ENCODE measurements around the gene RTN1. TPM values are rescaled to one million over a fixed set of nuclear protein-coding genes. Genes with fewer than 3 reads are reported as not detected.

RTN1 gene
- total and polyA plus RNA-seq, 9 of the 15 experiments (the other 6 are each of a cell fraction or from before 2014, with no cell fraction given), result 0.03 to 0.09 TPM; not detected in 7

DNA sequence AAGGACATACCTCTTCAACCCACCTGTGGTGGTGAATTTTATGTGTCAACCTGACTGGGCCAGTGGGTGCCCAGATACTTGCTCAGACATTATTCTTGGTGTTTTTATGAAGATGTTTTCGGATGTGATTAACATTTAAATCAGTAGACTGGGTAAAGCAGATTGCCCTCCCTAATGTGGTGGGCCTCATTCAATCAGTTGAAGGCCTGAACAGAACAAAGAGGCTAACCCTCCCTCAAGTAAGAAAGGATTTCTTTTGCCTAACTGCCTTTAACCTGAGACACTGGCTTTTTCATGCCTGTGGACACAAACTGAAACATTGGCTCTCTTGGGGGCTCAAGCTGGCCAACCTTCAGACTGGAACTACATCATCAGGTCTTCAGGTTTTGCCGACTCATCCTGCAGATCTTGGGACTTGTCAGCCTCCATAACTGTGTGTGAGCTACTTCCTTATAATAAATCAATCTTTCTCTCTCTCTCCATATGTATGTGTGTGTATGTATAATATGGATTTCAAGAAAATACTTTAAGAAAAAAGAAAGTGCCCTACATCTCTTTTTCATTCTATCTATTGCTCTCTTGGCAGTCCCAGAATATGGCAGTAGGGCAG lies 39.4 kb downstream of the RTN1 start:
- no peaks in the 10 kb centered on the region for H3K9me3 ChIP-seq (replicated peaks; ENCODE audit: control insufficient read depth, insufficient read depth, low read depth, low read length)
- BruUV-seq (replicated peaks), result no TSS peak
- no peak overlapping the region for H3K4me3 ChIP-seq
- H3K27me3 ChIP-seq (ENCODE audit: control insufficient read depth in 2 of 2, insufficient read depth in 2 of 2, low read length in 2 of 2), result no peaks in the 10 kb centered on the region
- CTCF ChIA-PET (ENCODE audit: low intra/inter-chr PET ratio), result interaction anchor here (0.6 kb wide), 1 partner anchor 445 kb away, joined by 3 read pairs; no protein-coding TSS in a partner anchor
- H3K79me2 ChIP-seq (ENCODE audit: control insufficient read depth, insufficient read depth, low read length), result no peaks in the 10 kb centered on the region
- no peak overlapping the region for H3K4me2 ChIP-seq (ENCODE audit: insufficient read depth, low read length)
- ATAC-seq (no peak), DNase-seq (ENCODE audit: extremely low read depth in 1 of 4, low spot score in 3 of 4) (no peak), FAIRE-seq (no peak)
- H3K36me3 ChIP-seq (ENCODE audit: control insufficient read depth, insufficient read depth, low read length), result no peaks in the 10 kb centered on the region
- POLR2A ChIA-PET, result no interaction called here
- no peaks in the 10 kb centered on the region for H4K20me1 ChIP-seq (replicated peaks; ENCODE audit: control insufficient read depth, insufficient read depth, low read length)
- WGBS (ENCODE audit: insufficient coverage, low coverage, missing lambda C conversion rate), result 0% methylated on average over 2 of the region's 2 CpGs
- in situ Hi-C loops (cut with MboI), result no loop called here
- H3K27ac ChIP-seq (ENCODE audit: extremely low read depth, low read depth, low read length), result no peak overlapping the region
- no peak overlapping the region for H3K9ac ChIP-seq (ENCODE audit: insufficient read depth in 1 of 2, low read depth in 2 of 2, low read length in 2 of 2)
- intact Hi-C loops (cut with micrococcal nuclease), result no loop called here
- no peaks in the 10 kb centered on the region for H3K4me1 ChIP-seq (replicated peaks in 1 of 2; ENCODE audit: control insufficient read depth in 2 of 2, insufficient read depth in 2 of 2, low read length in 2 of 2)
- no peak overlapping the region for H2AFZ ChIP-seq (ENCODE audit: low read depth, low read length)
- TF ChIP-seq, protein P1, sequence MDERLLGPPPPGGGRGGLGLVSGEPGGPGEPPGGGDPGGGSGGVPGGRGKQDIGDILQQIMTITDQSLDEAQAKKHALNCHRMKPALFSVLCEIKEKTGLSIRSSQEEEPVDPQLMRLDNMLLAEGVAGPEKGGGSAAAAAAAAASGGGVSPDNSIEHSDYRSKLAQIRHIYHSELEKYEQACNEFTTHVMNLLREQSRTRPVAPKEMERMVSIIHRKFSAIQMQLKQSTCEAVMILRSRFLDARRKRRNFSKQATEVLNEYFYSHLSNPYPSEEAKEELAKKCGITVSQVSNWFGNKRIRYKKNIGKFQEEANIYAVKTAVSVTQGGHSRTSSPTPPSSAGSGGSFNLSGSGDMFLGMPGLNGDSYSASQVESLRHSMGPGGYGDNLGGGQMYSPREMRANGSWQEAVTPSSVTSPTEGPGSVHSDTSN (CRISPR knock-in tag; IDR thresholded peaks at IDR 0.05; ENCODE audit: low read depth), result no peak
- TF ChIP-seq, protein P1 (tag; conservative IDR thresholded peaks at IDR 0.05; ENCODE audit: low read depth), result peak; percentile 70
- peak; percentile 8 for TF ChIP-seq MEIS2 (IDR thresholded peaks at IDR 0.05; ENCODE audit: partially characterized antibody)
- TF ChIP-seq, protein P2, sequence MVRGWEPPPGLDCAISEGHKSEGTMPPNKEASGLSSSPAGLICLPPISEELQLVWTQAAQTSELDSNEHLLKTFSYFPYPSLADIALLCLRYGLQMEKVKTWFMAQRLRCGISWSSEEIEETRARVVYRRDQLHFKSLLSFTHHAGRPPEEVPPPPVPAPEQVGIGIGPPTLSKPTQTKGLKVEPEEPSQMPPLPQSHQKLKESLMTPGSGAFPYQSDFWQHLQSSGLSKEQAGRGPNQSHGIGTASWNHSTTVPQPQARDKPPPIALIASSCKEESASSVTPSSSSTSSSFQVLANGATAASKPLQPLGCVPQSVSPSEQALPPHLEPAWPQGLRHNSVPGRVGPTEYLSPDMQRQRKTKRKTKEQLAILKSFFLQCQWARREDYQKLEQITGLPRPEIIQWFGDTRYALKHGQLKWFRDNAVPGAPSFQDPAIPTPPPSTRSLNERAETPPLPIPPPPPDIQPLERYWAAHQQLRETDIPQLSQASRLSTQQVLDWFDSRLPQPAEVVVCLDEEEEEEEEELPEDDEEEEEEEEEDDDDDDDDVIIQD (CRISPR knock-in tag; IDR thresholded peaks at IDR 0.05), result no peak
- TF ChIP-seq, protein P3, sequence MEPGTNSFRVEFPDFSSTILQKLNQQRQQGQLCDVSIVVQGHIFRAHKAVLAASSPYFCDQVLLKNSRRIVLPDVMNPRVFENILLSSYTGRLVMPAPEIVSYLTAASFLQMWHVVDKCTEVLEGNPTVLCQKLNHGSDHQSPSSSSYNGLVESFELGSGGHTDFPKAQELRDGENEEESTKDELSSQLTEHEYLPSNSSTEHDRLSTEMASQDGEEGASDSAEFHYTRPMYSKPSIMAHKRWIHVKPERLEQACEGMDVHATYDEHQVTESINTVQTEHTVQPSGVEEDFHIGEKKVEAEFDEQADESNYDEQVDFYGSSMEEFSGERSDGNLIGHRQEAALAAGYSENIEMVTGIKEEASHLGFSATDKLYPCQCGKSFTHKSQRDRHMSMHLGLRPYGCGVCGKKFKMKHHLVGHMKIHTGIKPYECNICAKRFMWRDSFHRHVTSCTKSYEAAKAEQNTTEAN (CRISPR knock-in tag; IDR thresholded peaks at IDR 0.05), result no peak
- TF ChIP-seq NFE2 (IDR thresholded peaks at IDR 0.05; ENCODE audit: low read depth), result peak; percentile 53
- peak; percentile 89 for TF ChIP-seq ZNF134 (CRISPR knock-in tag; conservative IDR thresholded peaks at IDR 0.05)
- H3K9me1 ChIP-seq (ENCODE audit: control insufficient read depth, insufficient read depth, low read length), result no peaks in the 10 kb centered on the region

Data from K562 (cell line).